ENCODE results near the gene SLC22A5. TPM values are rescaled to one million over a fixed set of nuclear protein-coding genes. Genes with fewer than 3 reads are reported as not detected.

SLC22A5 gene
- total and polyA plus RNA-seq, 9 of the 15 experiments (the other 6 are each of a cell fraction or from before 2014, with no cell fraction given) = 3.0 to 16.6 (median 8.3) TPM

DNA sequence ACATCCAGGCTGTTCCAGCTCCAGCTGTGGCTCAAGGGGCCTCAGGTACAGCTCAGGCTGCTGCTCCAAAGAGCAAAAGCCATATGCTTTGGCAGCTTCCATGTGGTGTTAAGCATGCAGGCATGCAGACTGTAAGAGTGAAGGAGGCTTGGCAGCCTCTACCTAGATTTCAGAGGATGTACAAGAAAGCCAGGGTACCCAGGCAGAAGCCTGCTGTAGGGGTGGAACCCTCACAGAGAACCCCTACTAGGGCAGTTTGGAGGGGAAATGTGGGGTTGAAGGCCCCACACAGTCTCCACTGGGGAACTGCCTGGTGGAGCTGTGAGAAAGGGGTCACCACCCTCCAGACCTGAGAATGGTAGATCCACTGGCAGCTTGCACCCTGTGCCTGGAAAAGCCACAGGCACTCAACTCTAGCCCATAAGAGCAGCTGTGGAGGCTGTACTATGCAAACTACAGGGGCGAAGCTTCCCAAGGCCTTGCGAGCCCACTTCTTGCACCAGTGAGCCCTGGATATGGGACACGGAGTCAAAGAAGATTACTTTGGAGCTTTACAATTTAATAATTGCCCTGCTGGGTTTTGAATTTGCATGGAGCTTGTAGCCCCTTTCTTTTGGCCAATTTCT lies 14.3 kb upstream of the SLC22A5 start:
- no peak for DNase-seq (ENCODE audit: extremely low read depth in 1 of 4, low spot score in 3 of 4)
- CTCF ChIA-PET (ENCODE audit: low intra/inter-chr PET ratio) = no interaction called here
- H3K4me1 ChIP-seq (replicated peaks in 1 of 2; ENCODE audit: control insufficient read depth in 2 of 2, insufficient read depth in 2 of 2, low read length in 2 of 2) = peaks cover 0 to 5% of the 10 kb centered on the region in 2 experiments; a peak in 2 of 5 replicates
- H4K20me1 ChIP-seq (replicated peaks; ENCODE audit: control insufficient read depth, insufficient read depth, low read length) = no peaks in the 10 kb centered on the region
- POLR2A ChIA-PET = interaction anchor here (0.5 to 2.7 kb wide), 4 partner anchors 11 to 1407 kb away, joined by 3 to 10 read pairs (median 4); no protein-coding TSS in a partner anchor
- no peaks in the 10 kb centered on the region; the same call in 2 of the 3 replicates for H3K36me3 ChIP-seq (ENCODE audit: control insufficient read depth, insufficient read depth, low read length)
- H3K9me3 ChIP-seq (replicated peaks; ENCODE audit: control insufficient read depth, insufficient read depth, low read depth, low read length) = no peaks in the 10 kb centered on the region
- no peak overlapping the region for H3K27ac ChIP-seq (ENCODE audit: extremely low read depth, low read depth, low read length)
- intact Hi-C loops (cut with micrococcal nuclease) (no loop called here), in situ Hi-C loops (cut with MboI) (no loop called here)
- no peaks in the 10 kb centered on the region for H3K27me3 ChIP-seq (ENCODE audit: control insufficient read depth in 2 of 2, insufficient read depth in 2 of 2, low read length in 2 of 2)
- no peak overlapping the region for H2AFZ ChIP-seq (ENCODE audit: low read depth, low read length)
- no peak overlapping the region for H3K4me3 ChIP-seq
- TF ChIP-seq, protein P1, sequence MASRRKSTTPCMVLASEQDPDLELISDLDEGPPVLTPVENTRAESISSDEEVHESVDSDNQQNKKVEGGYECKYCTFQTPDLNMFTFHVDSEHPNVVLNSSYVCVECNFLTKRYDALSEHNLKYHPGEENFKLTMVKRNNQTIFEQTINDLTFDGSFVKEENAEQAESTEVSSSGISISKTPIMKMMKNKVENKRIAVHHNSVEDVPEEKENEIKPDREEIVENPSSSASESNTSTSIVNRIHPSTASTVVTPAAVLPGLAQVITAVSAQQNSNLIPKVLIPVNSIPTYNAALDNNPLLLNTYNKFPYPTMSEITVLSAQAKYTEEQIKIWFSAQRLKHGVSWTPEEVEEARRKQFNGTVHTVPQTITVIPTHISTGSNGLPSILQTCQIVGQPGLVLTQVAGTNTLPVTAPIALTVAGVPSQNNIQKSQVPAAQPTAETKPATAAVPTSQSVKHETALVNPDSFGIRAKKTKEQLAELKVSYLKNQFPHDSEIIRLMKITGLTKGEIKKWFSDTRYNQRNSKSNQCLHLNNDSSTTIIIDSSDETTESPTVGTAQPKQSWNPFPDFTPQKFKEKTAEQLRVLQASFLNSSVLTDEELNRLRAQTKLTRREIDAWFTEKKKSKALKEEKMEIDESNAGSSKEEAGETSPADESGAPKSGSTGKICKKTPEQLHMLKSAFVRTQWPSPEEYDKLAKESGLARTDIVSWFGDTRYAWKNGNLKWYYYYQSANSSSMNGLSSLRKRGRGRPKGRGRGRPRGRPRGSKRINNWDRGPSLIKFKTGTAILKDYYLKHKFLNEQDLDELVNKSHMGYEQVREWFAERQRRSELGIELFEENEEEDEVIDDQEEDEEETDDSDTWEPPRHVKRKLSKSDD (conservative IDR thresholded peaks at IDR 0.05; ENCODE audit: low read length) = no peak
- TF ChIP-seq NFIC (IDR thresholded peaks at IDR 0.05) (no peak), PHTF2 (CRISPR knock-in tag; IDR thresholded peaks at IDR 0.05) (no peak), CAMTA2 (CRISPR knock-in tag; conservative IDR thresholded peaks at IDR 0.05) (no peak), U2AF2 (optimal IDR thresholded peaks at IDR 0.05; ENCODE audit: low read depth, low read length) (no peak), ZNF263 (CRISPR knock-in tag; IDR thresholded peaks at IDR 0.05; ENCODE audit: borderline replicate concordance) (no peak)
- TF ChIP-seq, protein P2, sequence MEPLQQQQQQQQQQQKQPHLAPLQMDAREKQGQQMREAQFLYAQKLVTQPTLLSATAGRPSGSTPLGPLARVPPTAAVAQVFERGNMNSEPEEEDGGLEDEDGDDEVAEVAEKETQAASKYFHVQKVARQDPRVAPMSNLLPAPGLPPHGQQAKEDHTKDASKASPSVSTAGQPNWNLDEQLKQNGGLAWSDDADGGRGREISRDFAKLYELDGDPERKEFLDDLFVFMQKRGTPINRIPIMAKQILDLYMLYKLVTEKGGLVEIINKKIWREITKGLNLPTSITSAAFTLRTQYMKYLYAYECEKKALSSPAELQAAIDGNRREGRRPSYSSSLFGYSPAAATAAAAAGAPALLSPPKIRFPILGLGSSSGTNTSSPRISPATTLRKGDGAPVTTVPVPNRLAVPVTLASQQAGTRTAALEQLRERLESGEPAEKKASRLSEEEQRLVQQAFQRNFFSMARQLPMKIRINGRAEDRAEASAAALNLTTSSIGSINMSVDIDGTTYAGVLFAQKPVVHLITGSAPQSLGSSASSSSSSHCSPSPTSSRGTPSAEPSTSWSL (CRISPR knock-in tag; IDR thresholded peaks at IDR 0.05; ENCODE audit: borderline replicate concordance) = no peak
- no peak overlapping the region for H3K4me2 ChIP-seq (ENCODE audit: insufficient read depth, low read length)
- no peak for ATAC-seq
- H3K9me1 ChIP-seq (ENCODE audit: control insufficient read depth, insufficient read depth, low read length) = no peaks in the 10 kb centered on the region
- H3K9ac ChIP-seq (ENCODE audit: insufficient read depth in 1 of 2, low read depth in 2 of 2, low read length in 2 of 2) = 0 out of 4 replicates have a peak overlapping the region, but pooled peaks of 1 of the 2 experiments have one; percentile 48
- WGBS (ENCODE audit: insufficient coverage, low coverage, missing lambda C conversion rate) = 76% methylated on average over 3 of the region's 3 CpGs
- no peak for FAIRE-seq
- no TSS peak for BruUV-seq (replicated peaks)
- no peaks in the 10 kb centered on the region for H3K79me2 ChIP-seq (ENCODE audit: control insufficient read depth, insufficient read depth, low read length)
